Testis (tissue), 2 donors: ENCODE data around the gene PRR36.

Experiments
- POLR2A ChIP-seq: fragments of 450-650 bp; IDR thresholded peaks from one replicate; pipeline ENCODE4 v1.6.1; 2017; ENCODE audit warnings: antibody characterized with exemption, mild to moderate bottlenecking, moderate library complexity
- TF ChIP-seq, protein P1 (sequence below), 3 experiments: fragments of 450-650 bp in 2 of 3; fragments of 200-600 bp in 1 of 3; sonication (generic) in 1 of 3; IDR thresholded peaks; one replicate each; pipeline ENCODE4 v1.5.1; 2016 to 2019; ENCODE audit warnings: antibody characterized with exemption in 3 of 3, mild to moderate bottlenecking in 2 of 3, moderate library complexity in 1 of 3

DNA sequence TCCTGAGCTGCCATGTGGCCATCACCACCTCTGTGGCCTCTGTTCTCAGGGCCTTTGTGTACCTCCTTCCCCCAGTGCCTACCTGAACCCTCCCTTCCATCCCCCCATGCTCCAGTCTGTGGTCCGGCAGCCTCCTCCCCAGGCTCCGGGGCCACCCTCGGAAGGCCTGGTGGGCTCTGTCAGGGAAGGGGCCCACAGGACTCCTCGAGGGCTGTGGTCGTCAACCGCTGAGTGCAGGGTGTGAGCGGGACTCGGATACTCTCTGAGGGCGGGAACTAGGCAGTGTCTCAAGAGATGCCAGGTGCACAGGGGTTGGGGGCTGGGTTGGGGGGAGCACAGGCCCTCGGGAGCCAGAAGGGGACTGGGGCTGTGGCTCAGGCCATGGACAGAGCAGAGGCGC, 33.4 kb upstream of the PRR36 start:
- no peak for TF ChIP-seq POLR2A
- TF ChIP-seq, protein P1, sequence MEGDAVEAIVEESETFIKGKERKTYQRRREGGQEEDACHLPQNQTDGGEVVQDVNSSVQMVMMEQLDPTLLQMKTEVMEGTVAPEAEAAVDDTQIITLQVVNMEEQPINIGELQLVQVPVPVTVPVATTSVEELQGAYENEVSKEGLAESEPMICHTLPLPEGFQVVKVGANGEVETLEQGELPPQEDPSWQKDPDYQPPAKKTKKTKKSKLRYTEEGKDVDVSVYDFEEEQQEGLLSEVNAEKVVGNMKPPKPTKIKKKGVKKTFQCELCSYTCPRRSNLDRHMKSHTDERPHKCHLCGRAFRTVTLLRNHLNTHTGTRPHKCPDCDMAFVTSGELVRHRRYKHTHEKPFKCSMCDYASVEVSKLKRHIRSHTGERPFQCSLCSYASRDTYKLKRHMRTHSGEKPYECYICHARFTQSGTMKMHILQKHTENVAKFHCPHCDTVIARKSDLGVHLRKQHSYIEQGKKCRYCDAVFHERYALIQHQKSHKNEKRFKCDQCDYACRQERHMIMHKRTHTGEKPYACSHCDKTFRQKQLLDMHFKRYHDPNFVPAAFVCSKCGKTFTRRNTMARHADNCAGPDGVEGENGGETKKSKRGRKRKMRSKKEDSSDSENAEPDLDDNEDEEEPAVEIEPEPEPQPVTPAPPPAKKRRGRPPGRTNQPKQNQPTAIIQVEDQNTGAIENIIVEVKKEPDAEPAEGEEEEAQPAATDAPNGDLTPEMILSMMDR (IDR thresholded peaks at IDR 0.05), result no peak
